NT2/D1 (cell line): ENCODE data around the gene APOL2.

Experiments used
- SUZ12 ChIP-seq: IDR thresholded peaks from 2 replicates; pipeline ENCODE4 v1.6.1; 2011; ENCODE audit not compliant: insufficient read length, insufficient read depth; ENCODE audit errors: extremely low read depth
- YY1 ChIP-seq: IDR thresholded peaks from 2 replicates; pipeline ENCODE4 v1.6.1; 2011; ENCODE audit not compliant: insufficient read length, insufficient read depth

DNA sequence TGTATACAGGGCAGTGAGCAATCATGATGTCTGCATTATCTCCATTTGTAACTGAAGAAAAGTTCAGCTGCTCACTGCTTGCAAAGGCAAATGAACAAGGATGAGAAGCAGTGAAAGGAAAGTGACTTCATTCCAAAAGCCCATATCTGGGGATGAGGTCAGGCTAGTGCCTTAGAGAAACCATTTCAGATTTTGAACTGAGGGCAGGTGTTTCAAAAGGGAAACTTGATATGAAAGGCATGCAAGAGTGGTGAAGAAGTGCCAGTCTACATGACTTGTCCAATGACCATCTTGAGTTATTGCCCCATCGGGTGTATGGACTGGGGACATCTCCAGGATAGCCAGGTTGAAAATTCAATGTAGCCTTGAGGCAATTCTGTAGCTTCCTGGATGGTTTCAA lies 30.4 kb downstream of the APOL2 start:
- no peak for TF ChIP-seq SUZ12
- TF ChIP-seq YY1, result no peak
